GM23338 (cell line): ENCODE measurements around the gene ARHGEF11. TPM values are rescaled to one million over a fixed set of nuclear protein-coding genes. Genes with fewer than 3 reads are reported as not detected.

Source experiments
- ATAC-seq: fragments of 200-7000 bp; cut with Tn5 transposase; 3 replicates; pipeline ENCODE4 v1.9.1; 2020
- DNase-seq: peaks from one replicate; pipeline ENCODE4 v3.0.0-alpha.2; 2015; ENCODE audit warnings: low spot score
- H2AFZ ChIP-seq: fragments of 200-600 bp; sonication (generic); 2 replicates; pipeline ENCODE4 v1.8.0; 2016; ENCODE audit warnings: antibody characterized with exemption, mild to moderate bottlenecking, moderate library complexity
- H3F3A ChIP-seq: fragments of 200-600 bp; sonication (generic); replicated peaks from 2 replicates; pipeline ENCODE4 v1.8.0; 2017; ENCODE audit warnings: antibody characterized with exemption, mixed run types, low read depth
- H3K27ac ChIP-seq: fragments of 200-600 bp; sonication (generic); 2 replicates; pipeline ENCODE4 v1.6.1; 2016; ENCODE audit warnings: low read depth
- H3K27me3 ChIP-seq: fragments of 200-600 bp; sonication (generic); 2 replicates; pipeline ENCODE4 v1.8.0; 2016; ENCODE audit warnings: mild to moderate bottlenecking, mixed run types, moderate library complexity; ENCODE audit not compliant: insufficient read depth
- H3K36me3 ChIP-seq: fragments of 200-600 bp; sonication (generic); 2 replicates; pipeline ENCODE4 v1.8.0; 2016; ENCODE audit warnings: mild to moderate bottlenecking; ENCODE audit not compliant: insufficient read depth
- H3K4me1 ChIP-seq: fragments of 200-600 bp; sonication (generic); 2 replicates; pipeline ENCODE4 v1.8.0; 2016; ENCODE audit warnings: mild to moderate bottlenecking, moderate library complexity; ENCODE audit not compliant: insufficient read depth
- H3K4me2 ChIP-seq: fragments of 200-600 bp; sonication (generic); 2 replicates; pipeline ENCODE4 v1.7.1; 2017; ENCODE audit warnings: mixed run types
- H3K4me3 ChIP-seq: fragments of 200-600 bp; sonication (generic); 2 replicates; pipeline ENCODE4 v1.6.1; 2016; ENCODE audit warnings: mixed run types
- H3K79me2 ChIP-seq: fragments of 200-600 bp; sonication (generic); replicated peaks from 2 replicates; pipeline ENCODE4 v1.8.0; 2017; ENCODE audit warnings: mild to moderate bottlenecking; ENCODE audit not compliant: insufficient read depth
- H3K9me2 ChIP-seq: fragments of 200-600 bp; sonication (generic); 2 replicates; pipeline ENCODE4 v1.8.0; 2017; ENCODE audit not compliant: insufficient read depth
- H4K20me1 ChIP-seq: fragments of 200-600 bp; sonication (generic); replicated peaks from 2 replicates; pipeline ENCODE4 v1.8.0; 2017; ENCODE audit warnings: mild to moderate bottlenecking; ENCODE audit not compliant: insufficient read depth
- H3K27ac Mint-ChIP-seq: 2 replicates; pipeline ENCODE4 v1.8.0; 2020; ENCODE audit warnings: inconsistent platforms, mild to moderate bottlenecking, moderate library complexity, mixed read lengths
- H3K27me3 Mint-ChIP-seq: 3 replicates; pipeline ENCODE4 v1.8.0; 2022; ENCODE audit warnings: low read depth, mild to moderate bottlenecking, moderate library complexity, mixed read lengths, inconsistent platforms; ENCODE audit not compliant: insufficient read depth, poor library complexity
- H3K36me3 Mint-ChIP-seq: 3 replicates; pipeline ENCODE4 v1.8.0; 2021; ENCODE audit warnings: low read depth, mild to moderate bottlenecking, inconsistent platforms, moderate library complexity, mixed read lengths
- H3K4me1 Mint-ChIP-seq: 3 replicates; pipeline ENCODE4 v1.8.0; 2020; ENCODE audit warnings: mild to moderate bottlenecking, inconsistent platforms, mixed read lengths
- H3K4me3 Mint-ChIP-seq: 3 replicates; pipeline ENCODE4 v1.8.0; 2021; ENCODE audit warnings: moderate library complexity, mild to moderate bottlenecking, inconsistent platforms, mixed read lengths
- H3K9me3 Mint-ChIP-seq: 3 replicates; pipeline ENCODE4 v1.8.0; 2020; ENCODE audit warnings: moderate library complexity, mild to moderate bottlenecking, inconsistent platforms, mixed read lengths
- CREB1 ChIP-seq: fragments of 250-450 bp; sonication (Bioruptor Pico); IDR thresholded peaks from 2 replicates; pipeline ENCODE4 v1.5.0; 2020; ENCODE audit warnings: low read depth, mild to moderate bottlenecking, moderate library complexity
- EZH2 ChIP-seq: fragments of 200-600 bp; sonication (generic); IDR thresholded peaks from one replicate; pipeline ENCODE4 v1.8.0; 2017; ENCODE audit warnings: antibody characterized with exemption, mild to moderate bottlenecking, low read depth; ENCODE audit not compliant: unreplicated experiment
- EZH2phosphoT487 ChIP-seq: fragments of 200-600 bp; sonication (generic); IDR thresholded peaks from one replicate; pipeline ENCODE4 v1.8.1; 2018; ENCODE audit warnings: antibody characterized with exemption; ENCODE audit not compliant: unreplicated experiment
- JUNB ChIP-seq: IDR thresholded peaks from one replicate; pipeline ENCODE4 v1.6.1; 2016; ENCODE audit warnings: antibody characterized with exemption; ENCODE audit not compliant: unreplicated experiment
- NANOG ChIP-seq: IDR thresholded peaks from 2 replicates; pipeline ENCODE4 v1.6.1; 2016; ENCODE audit warnings: antibody characterized with exemption, borderline replicate concordance
- POLR2AphosphoS5 ChIP-seq: IDR thresholded peaks from 2 replicates; pipeline ENCODE4 v1.6.1; 2016; ENCODE audit warnings: antibody characterized with exemption, low read depth
- STAT1 ChIP-seq: IDR thresholded peaks from one replicate; pipeline ENCODE4 v1.6.1; 2016; ENCODE audit warnings: antibody characterized with exemption; ENCODE audit not compliant: unreplicated experiment
- ZNF331 ChIP-seq: fragments of 250-450 bp; sonication (Bioruptor Pico); IDR thresholded peaks from 2 replicates; pipeline ENCODE4 v1.5.0; 2020; ENCODE audit warnings: low read depth, mild to moderate bottlenecking, moderate library complexity
- polyA plus RNA-seq: library from polyadenylated mRNA; unstranded; fragments of >200 nt; fragmentation: Nextera tagmentation; extraction: Ambion mirVana; gene quantifications from 2 replicates; pipeline ENCODE4 v1.2.1, GENCODE V29; 2016
- total RNA-seq: library from RNA; depleted of rRNA; stranded (reverse); fragments of >200 nt; shearing (Covaris generic); gene quantifications from 2 replicates; pipeline ENCODE4 v1.2.3, GENCODE V29; 2014
- TF ChIP-seq, protein P1 (sequence below): IDR thresholded peaks from one replicate; pipeline ENCODE4 v1.6.1; 2018; ENCODE audit warnings: antibody characterized with exemption; ENCODE audit not compliant: unreplicated experiment
- TF ChIP-seq, protein P2 (sequence below), 2 experiments: fragments of 200-600 bp in 1 of 2; sonication (generic) in 1 of 2; conservative IDR thresholded peaks; 2 replicates each; pipeline versions ENCODE4 v1.5.1 to v1.6.1; 2016 to 2017; ENCODE audit warnings: antibody characterized with exemption in 2 of 2, low read depth in 2 of 2, mild to moderate bottlenecking in 2 of 2, moderate library complexity in 1 of 2
- TF ChIP-seq, protein P3 (sequence below): IDR thresholded peaks from 2 replicates; pipeline ENCODE4 v1.6.1; 2016; ENCODE audit warnings: antibody characterized with exemption

The ARHGEF11 gene
- total and polyA plus RNA-seq, 2 experiments from 2014 or later: 12.3 to 33.7 TPM

DNA sequence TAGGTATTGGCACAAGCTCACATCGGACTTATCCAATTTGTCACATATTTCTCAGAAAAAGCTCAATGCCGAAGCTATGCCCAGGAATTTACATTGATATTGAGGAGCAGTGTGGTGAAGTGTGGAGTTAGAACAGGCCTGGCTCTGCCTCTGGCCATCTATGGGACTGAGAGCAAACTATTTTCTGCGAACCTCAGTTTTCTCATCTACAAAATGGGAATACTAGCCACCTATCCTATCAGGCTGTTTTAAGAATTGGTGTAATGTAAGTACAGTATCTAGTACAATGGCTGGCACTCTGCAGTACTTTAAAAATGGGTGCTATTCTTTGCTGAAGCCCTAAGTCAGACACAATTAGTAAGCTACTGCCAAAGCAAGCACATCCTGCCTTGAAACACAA lies 47.2 kb downstream of the ARHGEF11 start:
- no peak overlapping the region for H3K4me3 Mint-ChIP-seq
- DNase-seq (no peak), ATAC-seq (no peak)
- peaks cover 38% of the 10 kb centered on the region for H3K4me1 ChIP-seq
- no peaks in the 10 kb centered on the region for H3K27me3 Mint-ChIP-seq
- TF ChIP-seq EZH2 (no peak), ZNF331 (CRISPR knock-in tag) (no peak), EZH2phosphoT487 (no peak), JUNB (no peak), NANOG (no peak)
- TF ChIP-seq, protein P1, sequence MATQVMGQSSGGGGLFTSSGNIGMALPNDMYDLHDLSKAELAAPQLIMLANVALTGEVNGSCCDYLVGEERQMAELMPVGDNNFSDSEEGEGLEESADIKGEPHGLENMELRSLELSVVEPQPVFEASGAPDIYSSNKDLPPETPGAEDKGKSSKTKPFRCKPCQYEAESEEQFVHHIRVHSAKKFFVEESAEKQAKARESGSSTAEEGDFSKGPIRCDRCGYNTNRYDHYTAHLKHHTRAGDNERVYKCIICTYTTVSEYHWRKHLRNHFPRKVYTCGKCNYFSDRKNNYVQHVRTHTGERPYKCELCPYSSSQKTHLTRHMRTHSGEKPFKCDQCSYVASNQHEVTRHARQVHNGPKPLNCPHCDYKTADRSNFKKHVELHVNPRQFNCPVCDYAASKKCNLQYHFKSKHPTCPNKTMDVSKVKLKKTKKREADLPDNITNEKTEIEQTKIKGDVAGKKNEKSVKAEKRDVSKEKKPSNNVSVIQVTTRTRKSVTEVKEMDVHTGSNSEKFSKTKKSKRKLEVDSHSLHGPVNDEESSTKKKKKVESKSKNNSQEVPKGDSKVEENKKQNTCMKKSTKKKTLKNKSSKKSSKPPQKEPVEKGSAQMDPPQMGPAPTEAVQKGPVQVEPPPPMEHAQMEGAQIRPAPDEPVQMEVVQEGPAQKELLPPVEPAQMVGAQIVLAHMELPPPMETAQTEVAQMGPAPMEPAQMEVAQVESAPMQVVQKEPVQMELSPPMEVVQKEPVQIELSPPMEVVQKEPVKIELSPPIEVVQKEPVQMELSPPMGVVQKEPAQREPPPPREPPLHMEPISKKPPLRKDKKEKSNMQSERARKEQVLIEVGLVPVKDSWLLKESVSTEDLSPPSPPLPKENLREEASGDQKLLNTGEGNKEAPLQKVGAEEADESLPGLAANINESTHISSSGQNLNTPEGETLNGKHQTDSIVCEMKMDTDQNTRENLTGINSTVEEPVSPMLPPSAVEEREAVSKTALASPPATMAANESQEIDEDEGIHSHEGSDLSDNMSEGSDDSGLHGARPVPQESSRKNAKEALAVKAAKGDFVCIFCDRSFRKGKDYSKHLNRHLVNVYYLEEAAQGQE: no peak
- TF ChIP-seq, protein P2, sequence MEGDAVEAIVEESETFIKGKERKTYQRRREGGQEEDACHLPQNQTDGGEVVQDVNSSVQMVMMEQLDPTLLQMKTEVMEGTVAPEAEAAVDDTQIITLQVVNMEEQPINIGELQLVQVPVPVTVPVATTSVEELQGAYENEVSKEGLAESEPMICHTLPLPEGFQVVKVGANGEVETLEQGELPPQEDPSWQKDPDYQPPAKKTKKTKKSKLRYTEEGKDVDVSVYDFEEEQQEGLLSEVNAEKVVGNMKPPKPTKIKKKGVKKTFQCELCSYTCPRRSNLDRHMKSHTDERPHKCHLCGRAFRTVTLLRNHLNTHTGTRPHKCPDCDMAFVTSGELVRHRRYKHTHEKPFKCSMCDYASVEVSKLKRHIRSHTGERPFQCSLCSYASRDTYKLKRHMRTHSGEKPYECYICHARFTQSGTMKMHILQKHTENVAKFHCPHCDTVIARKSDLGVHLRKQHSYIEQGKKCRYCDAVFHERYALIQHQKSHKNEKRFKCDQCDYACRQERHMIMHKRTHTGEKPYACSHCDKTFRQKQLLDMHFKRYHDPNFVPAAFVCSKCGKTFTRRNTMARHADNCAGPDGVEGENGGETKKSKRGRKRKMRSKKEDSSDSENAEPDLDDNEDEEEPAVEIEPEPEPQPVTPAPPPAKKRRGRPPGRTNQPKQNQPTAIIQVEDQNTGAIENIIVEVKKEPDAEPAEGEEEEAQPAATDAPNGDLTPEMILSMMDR (conservative IDR thresholded peaks at IDR 0.05; ENCODE audit: low read depth in 2 of 2): no peak
- TF ChIP-seq, protein P3, sequence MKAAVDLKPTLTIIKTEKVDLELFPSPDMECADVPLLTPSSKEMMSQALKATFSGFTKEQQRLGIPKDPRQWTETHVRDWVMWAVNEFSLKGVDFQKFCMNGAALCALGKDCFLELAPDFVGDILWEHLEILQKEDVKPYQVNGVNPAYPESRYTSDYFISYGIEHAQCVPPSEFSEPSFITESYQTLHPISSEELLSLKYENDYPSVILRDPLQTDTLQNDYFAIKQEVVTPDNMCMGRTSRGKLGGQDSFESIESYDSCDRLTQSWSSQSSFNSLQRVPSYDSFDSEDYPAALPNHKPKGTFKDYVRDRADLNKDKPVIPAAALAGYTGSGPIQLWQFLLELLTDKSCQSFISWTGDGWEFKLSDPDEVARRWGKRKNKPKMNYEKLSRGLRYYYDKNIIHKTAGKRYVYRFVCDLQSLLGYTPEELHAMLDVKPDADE: no peak
- no peaks in the 10 kb centered on the region for H3K36me3 ChIP-seq
- 0 out of 2 replicates have a peak overlapping the region, but pooled peaks have one; percentile 18 for H3K4me2 ChIP-seq
- no peaks in the 10 kb centered on the region for H3K9me3 Mint-ChIP-seq
- no peaks in the 10 kb centered on the region for H3K27me3 ChIP-seq
- peaks cover 20% of the 10 kb centered on the region for H4K20me1 ChIP-seq
- no peak overlapping the region for H3K27ac ChIP-seq
- no peak overlapping the region for H3K4me3 ChIP-seq
- no peak overlapping the region for H2AFZ ChIP-seq
- peaks cover 41% of the 10 kb centered on the region for H3K4me1 Mint-ChIP-seq
- no peak overlapping the region for H3K27ac Mint-ChIP-seq
- H3K36me3 Mint-ChIP-seq: no peaks in the 10 kb centered on the region
- H3F3A ChIP-seq: no peaks in the 10 kb centered on the region
- H3K79me2 ChIP-seq: peaks cover 88% of the 10 kb centered on the region
- no peaks in the 10 kb centered on the region for H3K9me2 ChIP-seq

DNA sequence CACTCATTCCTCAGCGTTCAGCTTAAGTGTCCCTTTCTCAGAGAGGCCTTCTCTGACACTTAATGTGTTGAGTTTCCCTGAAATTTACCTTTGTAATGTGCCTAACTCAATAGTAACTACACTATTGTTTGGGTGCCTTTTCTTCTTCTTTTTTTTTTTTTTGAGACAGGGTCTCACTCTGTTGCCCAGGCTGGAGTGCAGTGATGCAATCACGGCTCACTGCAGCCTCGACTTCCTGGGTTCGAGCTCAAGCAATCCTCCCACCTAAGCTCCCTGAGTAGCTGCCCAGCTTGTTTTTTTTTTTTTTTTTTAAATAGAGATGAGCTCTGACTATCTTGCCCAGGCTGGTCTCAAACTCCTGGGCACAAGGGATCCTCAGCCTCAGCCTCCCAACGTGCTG lies 50.1 kb downstream of the ARHGEF11 start:
- H3K36me3 Mint-ChIP-seq: peaks cover 4% of the 10 kb centered on the region; the same call in 1 of the 3 replicates
- H3K79me2 ChIP-seq: peaks cover 74% of the 10 kb centered on the region
- H3K4me3 Mint-ChIP-seq: no peak overlapping the region
- peaks cover 29% of the 10 kb centered on the region for H3K4me1 Mint-ChIP-seq
- H3K9me3 Mint-ChIP-seq: no peaks in the 10 kb centered on the region
- H3K36me3 ChIP-seq: no peaks in the 10 kb centered on the region
- ATAC-seq (no peak), DNase-seq (no peak)
- no peaks in the 10 kb centered on the region for H3K27me3 ChIP-seq
- H3K27me3 Mint-ChIP-seq: no peaks in the 10 kb centered on the region
- H3K4me2 ChIP-seq: no peak overlapping the region
- no peak overlapping the region for H3K27ac ChIP-seq
- H4K20me1 ChIP-seq: peaks cover 24% of the 10 kb centered on the region
- no peak overlapping the region for H3K4me3 ChIP-seq
- no peaks in the 10 kb centered on the region for H3F3A ChIP-seq
- no peak overlapping the region for H2AFZ ChIP-seq
- no peak overlapping the region for H3K27ac Mint-ChIP-seq
- no peaks in the 10 kb centered on the region for H3K9me2 ChIP-seq
- peaks cover 22% of the 10 kb centered on the region for H3K4me1 ChIP-seq
- TF ChIP-seq, protein P1: no peak
- no peak for TF ChIP-seq ZNF331 (CRISPR knock-in tag)
- TF ChIP-seq POLR2AphosphoS5: no peak
- TF ChIP-seq EZH2: no peak
- no peak for TF ChIP-seq CREB1 (CRISPR knock-in tag)
- TF ChIP-seq, protein P2 (conservative IDR thresholded peaks at IDR 0.05; ENCODE audit: low read depth in 2 of 2): no peak
- no peak for TF ChIP-seq STAT1
